Endothelial cell (in vitro differentiated cells): ENCODE measurements around the gene AUNIP. TPM values are rescaled to one million over a fixed set of nuclear protein-coding genes. Genes with fewer than 3 reads are reported as not detected.

Experiments used
- DNase-seq: peaks from one replicate; pipeline ENCODE4 v3.0.0; 2021; ENCODE audit warnings: low spot score
- H3K27ac Mint-ChIP-seq: one replicate; pipeline ENCODE4 v1.8.0; 2021; ENCODE audit warnings: mixed read lengths, inconsistent platforms; ENCODE audit not compliant: unreplicated experiment
- H3K27me3 Mint-ChIP-seq: one replicate; pipeline ENCODE4 v1.8.0; 2021; ENCODE audit warnings: mild to moderate bottlenecking, moderate library complexity, mixed read lengths, inconsistent platforms; ENCODE audit not compliant: unreplicated experiment
- H3K36me3 Mint-ChIP-seq: one replicate; pipeline ENCODE4 v1.8.0; 2021; ENCODE audit warnings: mild to moderate bottlenecking, low read depth, mixed read lengths, inconsistent platforms; ENCODE audit not compliant: unreplicated experiment
- H3K4me1 Mint-ChIP-seq: one replicate; pipeline ENCODE4 v1.8.0; 2021; ENCODE audit warnings: mild to moderate bottlenecking, mixed read lengths, inconsistent platforms; ENCODE audit not compliant: unreplicated experiment
- H3K4me3 Mint-ChIP-seq: one replicate; pipeline ENCODE4 v1.8.0; 2021; ENCODE audit warnings: mild to moderate bottlenecking, mixed read lengths, inconsistent platforms; ENCODE audit not compliant: unreplicated experiment
- H3K9me3 Mint-ChIP-seq: one replicate; pipeline ENCODE4 v1.8.0; 2021; ENCODE audit warnings: mixed read lengths, inconsistent platforms; ENCODE audit not compliant: unreplicated experiment
- total RNA-seq: library from RNA; stranded (reverse); fragmentation: NEBNext Ultra II Directional; extraction: Animal tissue kit (Norgen Biotek cat#: 25700); gene quantifications from one replicate; pipeline ENCODE4 v1.2.1, GENCODE V29; 2021; ENCODE audit not compliant: unreplicated experiment
- TF ChIP-seq, protein P1 (sequence below): fragments of 200-600 bp; sonication (generic); IDR thresholded peaks from one replicate; pipeline ENCODE4 v1.5.0; 2021; ENCODE audit warnings: antibody characterized with exemption; ENCODE audit not compliant: unreplicated experiment

Gene AUNIP
- total RNA-seq, 1 donor from 2014 or later = 3.3 TPM

DNA sequence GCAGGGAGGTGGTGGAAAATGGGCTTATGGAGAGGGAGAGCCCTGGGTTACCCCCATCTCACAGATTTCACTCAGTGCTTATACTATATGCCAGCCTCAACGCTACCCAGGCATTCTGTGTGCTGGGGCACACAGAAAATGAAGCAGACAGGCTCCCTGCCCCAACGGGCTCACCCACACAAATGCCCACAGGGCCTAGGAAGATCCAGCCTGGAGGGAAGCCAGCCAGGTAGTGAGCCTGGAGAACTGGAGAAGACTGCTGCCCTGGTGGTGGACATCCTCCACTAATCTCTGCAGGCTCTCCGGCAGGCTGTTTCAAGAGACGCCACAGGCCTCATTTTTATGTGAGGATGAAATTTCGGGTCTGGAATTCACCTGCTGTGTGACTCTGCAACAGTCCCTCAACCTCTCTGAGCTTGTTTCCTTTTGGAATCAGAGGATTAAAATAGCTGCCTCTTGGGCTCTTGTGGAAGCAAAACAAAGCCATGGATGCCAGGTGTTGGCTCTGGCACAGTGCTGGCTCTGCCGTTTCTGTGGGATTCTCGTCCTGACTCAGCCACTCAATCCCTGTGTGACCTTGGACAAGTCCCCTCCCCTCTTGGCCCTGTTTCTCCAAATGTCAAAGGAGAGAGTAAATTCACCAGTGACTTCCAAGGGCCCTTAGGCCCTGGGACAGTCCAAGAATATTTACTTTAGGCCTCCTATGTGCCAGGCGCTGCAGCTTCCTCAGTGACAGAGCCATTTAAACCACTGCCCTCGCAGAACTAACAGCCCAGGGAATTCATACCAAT, 12.6 kb upstream of the AUNIP start:
- TF ChIP-seq, protein P1, sequence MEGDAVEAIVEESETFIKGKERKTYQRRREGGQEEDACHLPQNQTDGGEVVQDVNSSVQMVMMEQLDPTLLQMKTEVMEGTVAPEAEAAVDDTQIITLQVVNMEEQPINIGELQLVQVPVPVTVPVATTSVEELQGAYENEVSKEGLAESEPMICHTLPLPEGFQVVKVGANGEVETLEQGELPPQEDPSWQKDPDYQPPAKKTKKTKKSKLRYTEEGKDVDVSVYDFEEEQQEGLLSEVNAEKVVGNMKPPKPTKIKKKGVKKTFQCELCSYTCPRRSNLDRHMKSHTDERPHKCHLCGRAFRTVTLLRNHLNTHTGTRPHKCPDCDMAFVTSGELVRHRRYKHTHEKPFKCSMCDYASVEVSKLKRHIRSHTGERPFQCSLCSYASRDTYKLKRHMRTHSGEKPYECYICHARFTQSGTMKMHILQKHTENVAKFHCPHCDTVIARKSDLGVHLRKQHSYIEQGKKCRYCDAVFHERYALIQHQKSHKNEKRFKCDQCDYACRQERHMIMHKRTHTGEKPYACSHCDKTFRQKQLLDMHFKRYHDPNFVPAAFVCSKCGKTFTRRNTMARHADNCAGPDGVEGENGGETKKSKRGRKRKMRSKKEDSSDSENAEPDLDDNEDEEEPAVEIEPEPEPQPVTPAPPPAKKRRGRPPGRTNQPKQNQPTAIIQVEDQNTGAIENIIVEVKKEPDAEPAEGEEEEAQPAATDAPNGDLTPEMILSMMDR = no peak
- no peak for DNase-seq
- Mint-ChIP-seq H3K9me3 (no peaks in the 10 kb centered on the region), H3K4me3 (no peak overlapping the region), H3K27me3 (peaks cover 8% of the 10 kb centered on the region), H3K4me1 (peaks cover 20% of the 10 kb centered on the region), H3K36me3 (peaks cover 8% of the 10 kb centered on the region), H3K27ac (no peak overlapping the region)

DNA sequence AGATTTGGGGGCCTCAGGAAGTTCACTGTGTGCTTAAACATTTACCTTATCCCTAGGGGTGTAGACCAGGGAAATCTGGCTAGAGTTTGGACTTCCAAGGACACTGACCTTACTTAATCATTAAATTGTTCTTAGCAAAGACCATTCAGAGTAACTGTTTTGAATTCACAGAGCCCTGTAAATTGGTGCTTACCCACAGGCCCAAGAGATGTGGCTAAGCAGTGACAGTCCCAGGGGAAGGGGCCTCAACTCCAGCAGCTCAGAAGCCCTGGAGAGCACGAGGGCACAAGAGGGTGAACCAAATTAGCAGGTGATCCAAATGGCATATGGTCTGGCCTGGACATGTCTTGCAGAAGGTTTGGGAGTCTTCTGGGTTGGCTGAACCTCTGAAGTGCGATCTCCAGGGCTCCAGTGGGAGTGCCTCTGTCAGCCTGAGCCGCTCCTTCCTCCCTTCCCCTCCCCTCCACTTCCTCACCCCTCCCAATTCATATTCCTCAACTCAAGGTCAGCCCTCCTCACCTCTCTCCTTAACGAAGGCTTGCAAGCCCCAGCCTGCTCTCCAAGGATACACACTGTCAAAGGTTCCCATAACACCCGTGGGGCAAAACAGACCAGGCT, 11.9 kb upstream of the AUNIP start:
- Mint-ChIP-seq H3K36me3 (peaks cover 8% of the 10 kb centered on the region), H3K27ac (no peak overlapping the region), H3K4me1 (peaks cover 14% of the 10 kb centered on the region), H3K27me3 (peaks cover 3% of the 10 kb centered on the region), H3K4me3 (no peak overlapping the region), H3K9me3 (no peaks in the 10 kb centered on the region)
- no peak for DNase-seq
- TF ChIP-seq, protein P1 = no peak

DNA sequence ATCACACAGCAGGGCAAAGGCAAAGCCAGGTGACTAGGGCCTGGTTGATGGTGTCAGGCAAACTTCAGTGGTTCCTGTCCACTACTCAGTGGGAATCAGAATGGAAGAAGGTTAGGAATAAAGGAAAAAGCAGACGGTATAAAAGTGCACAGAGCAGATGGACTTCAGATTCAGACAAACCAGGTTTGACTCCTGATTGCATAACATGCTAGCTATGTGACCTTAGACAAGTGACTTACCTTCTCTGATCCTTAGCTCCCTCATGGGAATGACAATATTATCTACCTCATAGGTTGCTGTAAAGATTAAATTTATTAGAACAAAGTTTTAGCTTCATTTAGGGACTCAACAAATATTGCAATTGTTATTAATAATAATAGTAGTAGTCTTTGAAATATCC, 11.4 kb upstream of the AUNIP start:
- TF ChIP-seq, protein P1 = no peak
- no peaks in the 10 kb centered on the region for H3K27me3 Mint-ChIP-seq
- no peak overlapping the region for H3K4me3 Mint-ChIP-seq
- no peaks in the 10 kb centered on the region for H3K9me3 Mint-ChIP-seq
- DNase-seq = no peak
- peaks cover 11% of the 10 kb centered on the region for H3K4me1 Mint-ChIP-seq
- H3K27ac Mint-ChIP-seq = no peak overlapping the region
- peaks cover 8% of the 10 kb centered on the region for H3K36me3 Mint-ChIP-seq

DNA sequence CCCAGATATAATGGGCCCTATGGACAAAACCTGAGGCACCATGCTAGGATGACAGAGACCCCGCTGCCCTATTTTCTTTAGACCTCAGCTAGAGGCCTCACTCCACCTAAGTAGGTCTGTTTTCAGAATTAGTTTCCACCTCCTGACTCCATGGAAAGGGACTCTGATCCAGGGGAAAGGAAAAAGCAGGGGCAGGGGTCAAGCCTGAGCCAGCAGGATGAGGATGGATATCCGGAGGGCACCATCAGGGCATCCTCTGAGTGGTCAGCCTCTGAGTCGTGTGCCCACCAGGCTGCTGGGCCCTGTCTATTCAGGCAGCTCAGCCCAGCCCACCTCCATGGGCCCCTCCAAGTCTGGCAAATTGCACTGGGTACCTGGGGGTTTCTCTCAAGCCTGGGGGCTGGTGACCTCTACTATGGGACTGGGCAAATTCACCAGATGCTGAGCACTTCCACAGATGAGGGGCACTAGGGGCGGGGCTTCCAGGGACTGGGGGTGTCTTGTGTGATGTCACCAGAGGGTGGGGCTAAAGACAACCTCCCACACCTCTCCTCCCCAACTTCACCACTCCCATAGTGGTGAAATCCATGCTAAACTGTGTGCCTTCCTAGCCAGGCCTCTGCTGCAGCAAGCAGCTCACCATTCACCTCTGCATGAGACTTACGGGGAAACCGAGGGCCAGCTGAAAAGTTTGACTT, 10.8 kb upstream of the AUNIP start:
- H3K27ac Mint-ChIP-seq = no peak overlapping the region
- peaks cover 11% of the 10 kb centered on the region for H3K4me1 Mint-ChIP-seq
- DNase-seq = no peak
- peaks cover under 1% of the 10 kb centered on the region for H3K27me3 Mint-ChIP-seq
- TF ChIP-seq, protein P1 = no peak
- H3K4me3 Mint-ChIP-seq = no peak overlapping the region
- no peaks in the 10 kb centered on the region for H3K9me3 Mint-ChIP-seq
- H3K36me3 Mint-ChIP-seq = peaks cover 10% of the 10 kb centered on the region
